ENCODE measurements around the gene SPOCK2. TPM values are rescaled to one million over a fixed set of nuclear protein-coding genes. Genes with fewer than 3 reads are reported as not detected.

SPOCK2 gene
- polyA plus RNA-seq, 4 donors, result 163 to 179 (median 163) TPM

- no peak for DNase-seq (ENCODE audit: low read depth in 4 of 4, low spot score in 3 of 4)
Observed at GRCh38 chr10:72058989-72059842, 29.1 kb downstream of the SPOCK2 start.

- DNase-seq (ENCODE audit: low read depth in 4 of 4, low spot score in 3 of 4), result no peak
Observed at GRCh38 chr10:72058347-72058898, 29.9 kb downstream of the SPOCK2 start.

- no peak for DNase-seq (ENCODE audit: low read depth in 4 of 4, low spot score in 3 of 4)
Observed at GRCh38 chr10:72056932-72057751, 31.2 kb downstream of the SPOCK2 start.

- DNase-seq (ENCODE audit: low read depth in 4 of 4, low spot score in 3 of 4), result no peak
Observed at GRCh38 chr10:72056113-72056512, 32.2 kb downstream of the SPOCK2 start.

- DNase-seq (ENCODE audit: low read depth in 4 of 4, low spot score in 3 of 4), result no peak
Observed at GRCh38 chr10:72053690-72054089, 34.7 kb downstream of the SPOCK2 start.

- no peak for DNase-seq (ENCODE audit: low read depth in 4 of 4, low spot score in 3 of 4)
Observed at GRCh38 chr10:72050873-72051272, 37.5 kb downstream of the SPOCK2 start.

- DNase-seq (ENCODE audit: low read depth in 4 of 4, low spot score in 3 of 4), result no peak
Observed at GRCh38 chr10:72049969-72050781, 38.2 kb downstream of the SPOCK2 start.

GRCh38 chr10:72049472-72049871, 38.9 kb downstream of the SPOCK2 start:
- no peak for DNase-seq (ENCODE audit: low read depth in 4 of 4, low spot score in 3 of 4)

GRCh38 chr10:72048450-72049124, 39.8 kb downstream of the SPOCK2 start:
- DNase-seq (ENCODE audit: low read depth in 4 of 4, low spot score in 3 of 4), result peak; percentile 91 to 93 (median 91)

GRCh38 chr10:72045586-72045985, 42.8 kb downstream of the SPOCK2 start:
- no peak for DNase-seq (ENCODE audit: low read depth in 4 of 4, low spot score in 3 of 4)

- no peak for DNase-seq (ENCODE audit: low read depth in 4 of 4, low spot score in 3 of 4)
Observed at GRCh38 chr10:72044417-72045041, 43.8 kb downstream of the SPOCK2 start.

GRCh38 chr10:72043016-72043834, 45.1 kb downstream of the SPOCK2 start:
- no peak for DNase-seq (ENCODE audit: low read depth in 4 of 4, low spot score in 3 of 4)

- no peak for DNase-seq (ENCODE audit: low read depth in 4 of 4, low spot score in 3 of 4)
Observed at GRCh38 chr10:72041491-72041890, 46.9 kb downstream of the SPOCK2 start.

- DNase-seq (ENCODE audit: low read depth in 4 of 4, low spot score in 3 of 4), result no peak
Observed at GRCh38 chr10:72039377-72039776, 49.0 kb downstream of the SPOCK2 start.

- DNase-seq (ENCODE audit: low read depth in 4 of 4, low spot score in 3 of 4), result no peak
Observed at GRCh38 chr10:72038458-72039001, 49.8 kb downstream of the SPOCK2 start.

- no peak for DNase-seq (ENCODE audit: low read depth in 4 of 4, low spot score in 3 of 4)
Observed at GRCh38 chr10:72037811-72038210, 50.5 kb downstream of the SPOCK2 start.

GRCh38 chr10:72037266-72037665, 51.1 kb downstream of the SPOCK2 start:
- DNase-seq (ENCODE audit: low read depth in 4 of 4, low spot score in 3 of 4), result no peak

GRCh38 chr10:72035252-72035887, 53.0 kb downstream of the SPOCK2 start:
- DNase-seq (ENCODE audit: low read depth in 4 of 4, low spot score in 3 of 4), result no peak

All from right renal pelvis (tissue), 4 donors.